GM12872 (cell line): ENCODE measurements around the gene ZBTB20.

Source experiments
- TF ChIP-seq, protein P1 (sequence below): IDR thresholded peaks from 3 replicates; pipeline ENCODE4 v1.5.1; 2011; ENCODE audit warnings: low read depth, mild to moderate bottlenecking, low read length, moderate library complexity; ENCODE audit not compliant: insufficient read depth

Gene ZBTB20

DNA sequence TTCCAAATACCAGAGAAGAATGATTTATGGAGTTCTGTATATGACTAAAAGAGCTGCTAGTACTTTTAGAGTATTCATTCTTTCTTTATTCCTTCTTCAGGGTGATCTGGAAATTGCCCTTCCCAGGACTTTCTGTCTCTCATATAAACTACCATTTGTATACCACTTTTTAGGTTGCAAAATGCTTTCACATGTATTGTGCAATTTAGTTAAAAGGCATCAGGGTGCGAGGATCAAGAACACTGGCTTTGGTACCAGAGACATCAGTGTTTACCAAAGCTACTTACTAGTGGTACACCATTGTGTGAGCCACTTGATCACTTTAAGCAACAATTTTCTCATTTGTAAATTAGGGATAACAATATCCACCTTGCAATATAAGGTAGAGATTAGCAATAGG, 601.9 kb downstream of the ZBTB20 start:
- TF ChIP-seq, protein P1, sequence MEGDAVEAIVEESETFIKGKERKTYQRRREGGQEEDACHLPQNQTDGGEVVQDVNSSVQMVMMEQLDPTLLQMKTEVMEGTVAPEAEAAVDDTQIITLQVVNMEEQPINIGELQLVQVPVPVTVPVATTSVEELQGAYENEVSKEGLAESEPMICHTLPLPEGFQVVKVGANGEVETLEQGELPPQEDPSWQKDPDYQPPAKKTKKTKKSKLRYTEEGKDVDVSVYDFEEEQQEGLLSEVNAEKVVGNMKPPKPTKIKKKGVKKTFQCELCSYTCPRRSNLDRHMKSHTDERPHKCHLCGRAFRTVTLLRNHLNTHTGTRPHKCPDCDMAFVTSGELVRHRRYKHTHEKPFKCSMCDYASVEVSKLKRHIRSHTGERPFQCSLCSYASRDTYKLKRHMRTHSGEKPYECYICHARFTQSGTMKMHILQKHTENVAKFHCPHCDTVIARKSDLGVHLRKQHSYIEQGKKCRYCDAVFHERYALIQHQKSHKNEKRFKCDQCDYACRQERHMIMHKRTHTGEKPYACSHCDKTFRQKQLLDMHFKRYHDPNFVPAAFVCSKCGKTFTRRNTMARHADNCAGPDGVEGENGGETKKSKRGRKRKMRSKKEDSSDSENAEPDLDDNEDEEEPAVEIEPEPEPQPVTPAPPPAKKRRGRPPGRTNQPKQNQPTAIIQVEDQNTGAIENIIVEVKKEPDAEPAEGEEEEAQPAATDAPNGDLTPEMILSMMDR: no peak

DNA sequence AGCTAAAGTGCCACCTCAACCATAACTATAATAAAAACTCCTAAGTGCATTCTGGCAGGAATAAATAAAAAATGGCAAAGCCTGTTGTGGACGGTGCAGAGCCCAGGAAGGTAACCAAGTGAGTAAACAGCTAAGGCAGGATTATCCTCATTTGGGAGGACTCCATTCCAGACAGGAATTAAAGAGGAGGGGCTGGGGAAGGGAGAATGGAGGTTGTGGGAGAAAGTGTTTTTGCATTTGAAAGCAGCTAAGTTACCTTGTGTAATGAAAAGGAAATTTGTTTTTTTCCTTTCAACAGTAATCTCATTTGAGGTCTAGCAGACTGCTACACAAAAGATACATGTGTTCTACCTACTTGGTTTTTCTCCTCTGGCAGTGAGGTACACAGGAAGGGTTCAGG, 604.7 kb downstream of the ZBTB20 start:
- TF ChIP-seq, protein P1: no peak

DNA sequence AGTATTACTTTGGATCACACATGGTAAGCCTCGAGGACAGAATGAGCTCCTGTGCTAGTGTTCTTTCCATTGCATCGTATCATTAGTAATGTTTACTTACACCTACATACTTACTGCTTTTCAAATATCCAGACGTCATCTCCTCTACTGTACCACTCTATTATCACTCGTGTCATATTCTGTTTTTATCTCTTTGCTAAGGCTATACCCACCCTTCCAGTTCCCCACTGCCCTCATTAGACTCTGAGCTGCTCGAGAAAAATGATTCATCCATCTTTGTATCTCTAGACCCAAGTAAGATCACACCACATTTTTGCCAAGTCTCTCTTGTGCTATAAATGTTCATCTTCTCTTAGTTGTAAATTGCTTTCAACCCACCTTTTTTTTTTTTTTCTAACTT, 607.6 kb downstream of the ZBTB20 start:
- TF ChIP-seq, protein P1: no peak

DNA sequence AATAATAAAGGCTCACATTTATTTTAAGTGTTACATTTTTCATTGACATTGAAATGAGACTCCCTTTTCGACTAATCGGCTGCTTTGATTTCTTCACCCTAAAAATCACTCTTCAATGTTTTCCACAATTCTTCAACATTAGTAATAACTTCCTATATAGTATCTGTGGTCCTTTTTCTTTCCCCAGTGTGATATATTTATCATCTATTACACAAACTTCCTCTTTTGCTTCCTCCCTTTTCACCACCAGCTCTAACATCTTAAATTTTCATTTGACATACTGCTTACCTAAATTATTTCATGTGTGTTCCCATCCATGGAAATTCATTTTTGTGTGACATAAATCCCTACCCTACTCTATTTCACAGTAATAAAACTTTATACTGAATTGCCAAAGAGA, 608.9 kb downstream of the ZBTB20 start:
- TF ChIP-seq, protein P1: no peak

DNA sequence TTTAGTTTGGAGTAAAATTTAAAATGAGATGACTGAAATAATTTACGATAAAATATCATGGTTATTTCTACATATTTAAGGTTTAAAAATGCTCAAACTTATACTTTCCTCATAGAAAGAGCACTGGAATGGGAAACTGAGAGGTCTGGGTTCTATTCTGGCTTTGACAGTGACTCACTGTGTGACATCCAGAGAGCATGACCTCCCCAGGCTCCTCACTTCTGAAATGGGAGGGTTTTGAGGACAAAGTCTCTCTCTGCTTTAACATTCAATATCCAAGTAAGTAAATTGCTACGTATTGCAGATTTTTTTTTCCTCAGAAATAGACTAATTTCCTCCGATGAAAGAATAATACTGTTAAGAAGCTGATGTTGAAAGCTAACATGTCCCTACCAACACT, 618.6 kb downstream of the ZBTB20 start:
- TF ChIP-seq, protein P1: no peak

DNA sequence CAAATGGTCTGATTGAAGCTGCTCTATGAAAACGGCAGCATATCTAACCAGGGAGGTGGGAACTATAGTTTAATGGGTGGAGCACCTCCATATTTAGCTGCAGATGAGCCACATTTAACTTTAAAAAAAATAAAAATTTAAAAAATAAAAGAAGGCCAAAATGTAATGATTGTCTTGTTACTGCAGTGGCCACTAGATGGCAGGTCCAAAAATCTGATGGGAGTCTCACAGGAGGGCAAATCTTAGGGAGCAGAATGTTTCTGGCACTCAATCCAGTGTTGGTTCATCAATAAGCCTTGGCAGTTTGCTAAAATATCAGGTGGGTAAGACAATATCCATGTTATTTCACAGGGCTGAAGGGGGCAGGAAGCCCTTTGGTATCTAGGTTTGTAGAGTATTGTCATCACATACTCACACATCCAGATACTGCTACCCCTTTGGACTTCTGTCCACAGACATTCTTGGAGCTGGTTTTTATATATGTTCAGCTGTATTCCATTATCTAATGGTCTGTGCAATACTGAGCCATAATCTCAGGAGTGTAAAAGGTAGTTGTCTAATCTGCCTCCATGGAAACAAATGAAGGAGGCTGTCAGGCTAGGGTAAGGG, 619.9 kb downstream of the ZBTB20 start:
- TF ChIP-seq, protein P1: peak; percentile 58

DNA sequence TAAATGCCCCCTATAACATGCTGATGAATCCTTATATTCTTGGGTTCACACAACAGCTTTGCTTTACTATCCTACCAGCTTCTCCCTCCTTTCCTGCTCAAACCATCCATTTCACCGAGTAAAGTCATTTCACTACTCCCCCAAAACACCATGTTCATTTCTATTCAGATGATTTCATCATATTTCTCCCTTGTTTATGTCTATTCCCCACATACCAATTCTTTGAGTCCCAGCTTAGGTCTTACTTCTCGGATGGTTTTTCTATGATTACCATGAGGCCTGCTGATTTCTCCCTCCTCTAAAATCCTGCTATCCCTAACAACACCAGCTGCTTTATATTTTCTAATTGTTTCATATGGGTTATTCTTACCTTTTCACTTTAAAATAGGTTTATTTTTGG, 621.8 kb downstream of the ZBTB20 start:
- TF ChIP-seq, protein P1: no peak
